Measurements from ENCODE around the gene TGFBR2.

Gene TGFBR2

DNA sequence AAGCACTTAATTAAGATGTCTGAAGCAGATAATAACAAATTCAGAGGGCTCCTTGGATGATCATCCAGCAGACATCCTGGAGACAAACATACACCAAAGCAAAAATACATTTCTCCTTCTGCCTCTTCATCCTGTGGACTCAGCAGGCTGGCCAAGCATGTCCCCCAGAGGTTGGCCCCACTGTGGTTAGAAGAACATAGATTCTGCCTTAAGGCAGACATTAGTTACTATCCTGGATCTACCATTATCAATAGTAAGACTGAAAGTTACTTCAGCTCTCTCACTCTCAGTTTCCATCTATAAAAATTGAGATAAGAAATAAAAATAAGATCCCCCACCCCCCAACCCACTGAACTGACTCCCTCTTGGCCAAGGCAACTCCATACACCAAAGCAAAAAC lies 28.6 kb upstream of the TGFBR2 start:
- in situ Hi-C loops (cut with HindIII; ENCODE audit: low pct_ligation_motif_present, low sequenced_read_pairs): no loop called here
- no peaks in the 10 kb centered on the region for H3K36me3 ChIP-seq (replicated peaks)
- no peak for DNase-seq
- no peak overlapping the region for H3K4me3 ChIP-seq (ENCODE audit: low read depth, low read length)
- no peaks in the 10 kb centered on the region for H3K27me3 ChIP-seq (replicated peaks)
- TF ChIP-seq, protein P1, sequence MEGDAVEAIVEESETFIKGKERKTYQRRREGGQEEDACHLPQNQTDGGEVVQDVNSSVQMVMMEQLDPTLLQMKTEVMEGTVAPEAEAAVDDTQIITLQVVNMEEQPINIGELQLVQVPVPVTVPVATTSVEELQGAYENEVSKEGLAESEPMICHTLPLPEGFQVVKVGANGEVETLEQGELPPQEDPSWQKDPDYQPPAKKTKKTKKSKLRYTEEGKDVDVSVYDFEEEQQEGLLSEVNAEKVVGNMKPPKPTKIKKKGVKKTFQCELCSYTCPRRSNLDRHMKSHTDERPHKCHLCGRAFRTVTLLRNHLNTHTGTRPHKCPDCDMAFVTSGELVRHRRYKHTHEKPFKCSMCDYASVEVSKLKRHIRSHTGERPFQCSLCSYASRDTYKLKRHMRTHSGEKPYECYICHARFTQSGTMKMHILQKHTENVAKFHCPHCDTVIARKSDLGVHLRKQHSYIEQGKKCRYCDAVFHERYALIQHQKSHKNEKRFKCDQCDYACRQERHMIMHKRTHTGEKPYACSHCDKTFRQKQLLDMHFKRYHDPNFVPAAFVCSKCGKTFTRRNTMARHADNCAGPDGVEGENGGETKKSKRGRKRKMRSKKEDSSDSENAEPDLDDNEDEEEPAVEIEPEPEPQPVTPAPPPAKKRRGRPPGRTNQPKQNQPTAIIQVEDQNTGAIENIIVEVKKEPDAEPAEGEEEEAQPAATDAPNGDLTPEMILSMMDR (IDR thresholded peaks at IDR 0.05; ENCODE audit: low read depth, low read length, missing control alignments): no peak
- peak overlapping the region; percentile 65 for H3K27ac ChIP-seq

DNA sequence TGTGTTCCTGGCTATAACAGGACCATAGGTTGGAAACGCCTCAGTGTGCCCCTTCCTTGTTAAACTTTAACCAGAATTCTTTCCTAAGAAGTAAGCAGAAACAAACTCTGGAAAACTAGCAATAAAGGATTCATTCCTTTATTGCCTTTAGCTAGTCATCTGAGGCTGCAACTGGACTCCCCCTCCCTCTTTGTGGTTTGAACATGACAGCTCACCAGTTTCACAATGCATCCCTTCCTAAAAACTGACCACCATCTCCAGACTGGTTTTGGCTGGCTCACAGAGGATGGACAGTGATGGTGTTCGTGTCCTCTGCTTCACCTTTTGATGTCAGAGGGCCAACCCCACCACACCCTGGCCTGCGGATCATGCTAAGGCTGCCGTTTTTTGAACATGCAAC lies 27.9 kb upstream of the TGFBR2 start:
- Histone ChIP-seq H3K4me3 (ENCODE audit: low read depth, low read length) (no peak overlapping the region), H3K27ac (peak overlapping the region; percentile 65), H3K27me3 (replicated peaks) (no peaks in the 10 kb centered on the region), H3K36me3 (replicated peaks) (no peaks in the 10 kb centered on the region)
- in situ Hi-C loops (cut with HindIII; ENCODE audit: low pct_ligation_motif_present, low sequenced_read_pairs): no loop called here
- DNase-seq: peak; percentile 92
- TF ChIP-seq, protein P1 (IDR thresholded peaks at IDR 0.05; ENCODE audit: low read depth, low read length, missing control alignments): no peak

DNA sequence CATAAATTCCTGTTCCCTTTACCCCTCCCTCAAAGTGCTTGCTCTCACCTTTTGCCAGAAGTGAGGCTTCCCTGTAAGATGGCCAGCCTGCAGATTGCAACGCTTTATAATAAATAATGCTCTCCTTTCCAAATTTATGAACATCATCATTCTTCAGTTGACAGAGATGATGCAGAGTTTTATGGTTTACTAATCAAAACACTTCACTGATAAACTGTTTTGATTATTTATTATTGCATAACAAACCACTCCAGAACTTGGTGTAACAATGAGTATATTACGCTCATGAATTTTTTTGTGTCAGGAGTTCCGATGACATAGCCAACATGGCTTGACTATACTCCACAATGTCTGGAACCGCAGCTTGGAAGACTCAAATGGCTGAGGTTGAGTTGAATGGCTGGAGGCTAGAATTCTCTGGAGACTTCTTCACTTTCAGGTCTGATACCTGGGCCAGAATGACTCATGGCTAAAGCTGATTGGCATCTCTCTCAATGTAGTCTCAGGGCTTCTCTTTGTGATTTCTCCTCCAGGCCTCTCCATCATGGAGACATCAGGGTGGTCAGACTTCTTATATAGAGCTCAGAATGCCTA lies 27.3 kb upstream of the TGFBR2 start:
- peak overlapping the region; percentile 65 for H3K27ac ChIP-seq

DNA sequence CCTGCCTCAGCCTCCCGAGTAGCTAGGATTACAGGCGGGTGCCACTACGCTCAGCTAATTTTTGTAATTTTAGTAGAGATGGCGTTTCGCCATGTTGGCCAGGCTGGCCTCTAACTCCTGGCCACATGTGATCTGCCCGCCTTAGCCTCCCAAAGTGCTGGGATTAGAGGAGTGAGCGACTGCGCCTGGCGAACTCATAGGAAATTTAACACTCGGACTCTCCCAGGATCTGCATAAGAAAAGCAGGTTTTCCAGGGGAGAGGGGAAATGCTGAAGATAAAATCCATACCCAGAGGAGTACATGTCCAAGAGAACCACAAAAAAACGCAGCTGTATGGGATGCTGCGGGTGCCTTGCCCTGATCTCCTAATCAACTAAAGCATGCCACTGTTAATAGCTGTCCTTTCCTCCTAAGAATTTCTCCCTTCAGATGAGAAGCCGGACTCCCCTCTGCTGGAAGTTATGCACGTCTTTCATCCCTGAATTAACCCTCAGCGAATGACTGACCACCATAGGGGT lies 25.3 kb upstream of the TGFBR2 start:
- Histone ChIP-seq H3K36me3 (replicated peaks) (no peaks in the 10 kb centered on the region), H3K27ac (no peak overlapping the region), H3K4me3 (ENCODE audit: low read depth, low read length) (no peak overlapping the region), H3K27me3 (replicated peaks) (no peaks in the 10 kb centered on the region)
- DNase-seq: no peak
- in situ Hi-C loops (cut with HindIII; ENCODE audit: low pct_ligation_motif_present, low sequenced_read_pairs): no loop called here
- TF ChIP-seq, protein P1 (IDR thresholded peaks at IDR 0.05; ENCODE audit: low read depth, low read length, missing control alignments): no peak

More for the DNA sequence above, 27.3 kb upstream of the TGFBR2 start:
- H3K27me3 ChIP-seq (replicated peaks): no peaks in the 10 kb centered on the region
- H3K36me3 ChIP-seq (replicated peaks): no peaks in the 10 kb centered on the region
- TF ChIP-seq, protein P1 (IDR thresholded peaks at IDR 0.05; ENCODE audit: low read depth, low read length, missing control alignments): no peak
- H3K4me3 ChIP-seq (ENCODE audit: low read depth, low read length): no peak overlapping the region
- DNase-seq: no peak
- in situ Hi-C loops (cut with HindIII; ENCODE audit: low pct_ligation_motif_present, low sequenced_read_pairs): no loop called here

DNA sequence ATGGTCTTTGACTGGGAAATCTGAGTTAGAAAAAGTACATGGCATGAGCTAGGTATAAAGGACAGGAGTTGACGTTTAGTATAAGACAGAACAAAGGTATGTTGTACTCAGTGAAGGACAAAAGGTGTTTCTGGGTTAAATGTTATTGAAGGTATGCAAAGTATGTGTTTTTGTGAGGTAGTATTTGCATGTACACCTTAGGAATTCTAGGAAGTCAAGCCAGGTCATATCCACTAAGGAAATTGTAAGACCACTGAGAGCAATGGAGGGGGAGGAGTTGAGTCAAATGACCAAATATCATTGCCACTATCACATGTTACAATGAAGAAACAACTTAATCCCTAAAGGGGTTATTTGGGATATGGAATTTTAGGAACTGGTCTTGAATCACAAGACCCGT lies 24.4 kb upstream of the TGFBR2 start:
- TF ChIP-seq, protein P1 (IDR thresholded peaks at IDR 0.05; ENCODE audit: low read depth, low read length, missing control alignments): no peak
- H3K4me3 ChIP-seq (ENCODE audit: low read depth, low read length): no peak overlapping the region
- no peak overlapping the region for H3K27ac ChIP-seq
- H3K27me3 ChIP-seq (replicated peaks): no peaks in the 10 kb centered on the region
- no peak for DNase-seq
- in situ Hi-C loops (cut with HindIII; ENCODE audit: low pct_ligation_motif_present, low sequenced_read_pairs): no loop called here
- H3K36me3 ChIP-seq (replicated peaks): no peaks in the 10 kb centered on the region

DNA sequence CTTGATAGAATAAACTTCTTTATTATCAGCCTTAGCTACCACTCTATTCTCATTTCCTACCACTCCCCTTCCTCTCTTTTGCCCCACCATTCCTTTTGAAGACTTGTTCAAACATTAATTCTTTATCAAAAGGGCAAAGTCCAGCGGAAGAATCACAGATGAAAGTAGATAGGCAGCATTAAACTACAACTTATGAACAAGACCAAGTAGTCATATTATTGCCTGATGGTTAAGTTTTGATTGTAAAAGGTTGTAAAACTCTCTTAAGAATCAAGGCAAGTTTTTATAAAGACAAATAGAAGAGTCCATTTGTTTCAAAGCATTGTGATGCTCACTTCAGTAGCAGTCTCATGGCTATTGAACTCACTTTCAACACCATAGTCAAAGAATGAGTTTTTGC lies 22.4 kb upstream of the TGFBR2 start:
- TF ChIP-seq, protein P1 (IDR thresholded peaks at IDR 0.05; ENCODE audit: low read depth, low read length, missing control alignments): no peak
- DNase-seq: no peak
- H3K27ac ChIP-seq: no peak overlapping the region
- H3K27me3 ChIP-seq (replicated peaks): no peaks in the 10 kb centered on the region
- H3K36me3 ChIP-seq (replicated peaks): no peaks in the 10 kb centered on the region
- in situ Hi-C loops (cut with HindIII; ENCODE audit: low pct_ligation_motif_present, low sequenced_read_pairs): no loop called here
- no peak overlapping the region for H3K4me3 ChIP-seq (ENCODE audit: low read depth, low read length)
